GM18867 (cell line): ENCODE data around the gene OXCT2.
A peak's percentile ranks its signal among the peaks of the same experiment; 100 is the strongest.

Source experiments
- ATAC-seq: cut with Tn5 transposase; IDR thresholded peaks from one replicate; pipeline ENCODE4 v1.9.1; 2021; ENCODE audit warnings: mild to moderate bottlenecking, moderate library complexity; ENCODE audit not compliant: unreplicated experiment

OXCT2 gene

GRCh38 chr1:39737546-39738169, 33.5 kb downstream of the OXCT2 start:
- no peak for ATAC-seq

- ATAC-seq: no peak
Measured at GRCh38 chr1:39735731-39736130, 35.4 kb downstream of the OXCT2 start.

GRCh38 chr1:39733161-39733560, 38.0 kb downstream of the OXCT2 start:
- ATAC-seq: no peak

- no peak for ATAC-seq
Measured at GRCh38 chr1:39732730-39733129, 38.4 kb downstream of the OXCT2 start.

- ATAC-seq: no peak
Measured at GRCh38 chr1:39729842-39730241, 41.3 kb downstream of the OXCT2 start.

- no peak for ATAC-seq
Measured at GRCh38 chr1:39729030-39729429, 42.1 kb downstream of the OXCT2 start.

- ATAC-seq: no peak
Measured at GRCh38 chr1:39727932-39728317, 43.2 kb downstream of the OXCT2 start.

GRCh38 chr1:39727221-39727931, 43.8 kb downstream of the OXCT2 start:
- peak; percentile 48 for ATAC-seq

- ATAC-seq: no peak
Measured at GRCh38 chr1:39726600-39726999, 44.5 kb downstream of the OXCT2 start.

- ATAC-seq: no peak
Measured at GRCh38 chr1:39722495-39722894, 48.7 kb downstream of the OXCT2 start.

GRCh38 chr1:39721664-39722063, 49.5 kb downstream of the OXCT2 start:
- ATAC-seq: no peak

GRCh38 chr1:39720094-39720999, 50.8 kb downstream of the OXCT2 start:
- no peak for ATAC-seq
